OCI-LY7 (cell line): ENCODE data around the gene SLC25A33. TPM values are rescaled to one million over a fixed set of nuclear protein-coding genes. Genes with fewer than 3 reads are reported as not detected.

Experiments used
- BruUV-seq: library from RNA; stranded (reverse); fragments of 400-500 nt; replicated peaks from 2 replicates; lab custom pipeline; 2021; lab: Mats Ljungman, UMichigan
- CTCF ChIA-PET: fragments of 300-600 bp; sonication (Branson Sonifier 250); formaldehyde crosslinking; loops from one replicate; lab custom pipeline; 2022; ENCODE audit warnings: antibody characterized with exemption; ENCODE audit not compliant: unreplicated experiment; lab: Charles Lee
- POLR2A ChIA-PET: fragments of 300-600 bp; sonication (Branson Sonifier 250); formaldehyde crosslinking; loops from one replicate; lab custom pipeline; 2022; ENCODE audit warnings: antibody characterized with exemption; lab: Charles Lee
- DNase-seq: peaks from one replicate; pipeline ENCODE4 v3.0.0-alpha.2; 2015; ENCODE audit warnings: low spot score
- H2AFZ ChIP-seq: fragments of 200-600 bp; sonication (generic), shearing (Covaris generic); 2 replicates; pipeline ENCODE4 v1.6.1; 2014; ENCODE audit warnings: mild to moderate bottlenecking, antibody characterized with exemption, low read length, moderate library complexity
- H3K27ac ChIP-seq: fragments of 200-600 bp; sonication (generic); 2 replicates; pipeline ENCODE4 v1.5.1; 2014; ENCODE audit warnings: mixed run types, low read depth, mild to moderate bottlenecking, moderate library complexity, low read length, inconsistent platforms; ENCODE audit not compliant: poor library complexity, severe bottlenecking
- H3K36me3 ChIP-seq: fragments of 200-600 bp; sonication (generic); 2 replicates; pipeline ENCODE4 v1.6.1; 2014; ENCODE audit warnings: mild to moderate bottlenecking, antibody characterized with exemption, low read length, moderate library complexity, mixed read lengths; ENCODE audit not compliant: insufficient read depth
- H3K4me1 ChIP-seq: fragments of 200-600 bp; sonication (generic); 2 replicates; pipeline ENCODE4 v1.5.1; 2014; ENCODE audit warnings: mild to moderate bottlenecking, low read length; ENCODE audit not compliant: insufficient read depth, poor library complexity, severe bottlenecking
- H3K4me2 ChIP-seq: fragments of 200-600 bp; sonication (generic); 2 replicates; pipeline ENCODE4 v1.6.1; 2014; ENCODE audit warnings: mild to moderate bottlenecking, low read length
- H3K4me3 ChIP-seq: fragments of 200-600 bp; sonication (generic); 2 replicates; pipeline ENCODE4 v1.5.1; 2014; ENCODE audit warnings: mild to moderate bottlenecking, low read depth, low read length; ENCODE audit not compliant: poor library complexity, severe bottlenecking
- H3K79me2 ChIP-seq: fragments of 200-600 bp; sonication (generic); 2 replicates; pipeline ENCODE4 v1.6.1; 2016; ENCODE audit warnings: low read depth, mild to moderate bottlenecking, low read length, moderate library complexity, mixed read lengths; ENCODE audit not compliant: insufficient read depth
- H3K9me2 ChIP-seq: fragments of 200-600 bp; sonication (generic); 2 replicates; pipeline ENCODE4 v1.6.1; 2016; ENCODE audit warnings: mild to moderate bottlenecking, low read length, mixed read lengths; ENCODE audit not compliant: insufficient read depth
- H3K9me3 ChIP-seq: fragments of 200-600 bp; sonication (generic); 2 replicates; pipeline ENCODE4 v1.6.1; 2014; ENCODE audit warnings: mild to moderate bottlenecking, mixed run types, low read length, mixed read lengths
- H4K20me1 ChIP-seq: fragments of 200-600 bp; sonication (generic); 2 replicates; pipeline ENCODE4 v1.6.1; 2014; ENCODE audit warnings: mild to moderate bottlenecking, antibody characterized with exemption, low read length, moderate library complexity, mixed read lengths; ENCODE audit not compliant: insufficient read depth
- CTCF ChIP-seq: fragments of 200-600 bp; sonication (generic); conservative IDR thresholded peaks from 2 replicates; pipeline ENCODE4 v1.5.1; 2014; ENCODE audit warnings: mild to moderate bottlenecking, antibody characterized with exemption, low read length, moderate library complexity, mixed read lengths
- EZH2phosphoT487 ChIP-seq: fragments of 200-600 bp; sonication (generic); IDR thresholded peaks from 2 replicates; pipeline ENCODE4 v1.6.1; 2018; ENCODE audit warnings: low read depth, borderline replicate concordance, mild to moderate bottlenecking, mixed run types, antibody characterized with exemption, low read length, moderate library complexity, mixed read lengths
- intact Hi-C: fragments of 100-400 bp; cut with micrococcal nuclease; formaldehyde crosslinking; loops from one replicate; pipeline ENCODE4 v1.10.0; 2022; ENCODE audit not compliant: unreplicated experiment
- total RNA-seq, 2 experiments: library from RNA; depleted of rRNA in 1 of 2; stranded (reverse); fragments of >200 nt in 1 of 2; shearing (Covaris generic) in 1 of 2; gene quantifications; 2 replicates each; pipeline ENCODE4 v1.2.3, GENCODE V29; 2014 to 2022

SLC25A33 gene
- total RNA-seq, 2 experiments from 2014 or later: 15.1 to 16.5 TPM

GRCh38 chr1:9633493-9633892 lies 94.2 kb downstream of the SLC25A33 start:
- Histone ChIP-seq H3K9me2 (no peaks in the 10 kb centered on the region), H2AFZ (no peak overlapping the region), H3K9me3 (no peaks in the 10 kb centered on the region), H3K4me1 (peaks cover 18% of the 10 kb centered on the region), H3K27ac (no peak overlapping the region), H3K36me3 (no peaks in the 10 kb centered on the region), H3K79me2 (no peaks in the 10 kb centered on the region), H3K4me2 (no peak overlapping the region), H3K4me3 (no peak overlapping the region), H4K20me1 (no peaks in the 10 kb centered on the region)
- no peak for TF ChIP-seq CTCF
- no peak for TF ChIP-seq EZH2phosphoT487
- ChIA-PET POLR2A (no interaction called here), CTCF (no interaction called here)
- intact Hi-C loops: no loop called here
- DNase-seq: no peak
- BruUV-seq: no TSS peak

GRCh38 chr1:9634582-9634981 lies 95.3 kb downstream of the SLC25A33 start:
- TF ChIP-seq EZH2phosphoT487 (no peak), CTCF (no peak)
- H3K9me3 ChIP-seq: no peaks in the 10 kb centered on the region
- no TSS peak for BruUV-seq
- H3K4me1 ChIP-seq: peaks cover 12% of the 10 kb centered on the region
- intact Hi-C loops: no loop called here
- H3K4me2 ChIP-seq: no peak overlapping the region
- H3K36me3 ChIP-seq: no peaks in the 10 kb centered on the region
- no peak overlapping the region for H2AFZ ChIP-seq
- ChIA-PET CTCF (no interaction called here), POLR2A (no interaction called here)
- H4K20me1 ChIP-seq: no peaks in the 10 kb centered on the region
- no peaks in the 10 kb centered on the region for H3K9me2 ChIP-seq
- no peak for DNase-seq
- no peak overlapping the region for H3K27ac ChIP-seq
- no peak overlapping the region for H3K4me3 ChIP-seq
- no peaks in the 10 kb centered on the region for H3K79me2 ChIP-seq

Other genes with a start within 250 kb of the SLC25A33 start
- gene SPSB1, start 246.6 kb upstream of the SLC25A33 start, total RNA-seq (2014; rRNA removed; shearing (Covaris generic)): 14.0 and 17.9 TPM in 2 replicates
- 1.1 and 1.2 TPM in 2 replicates for gene SPSB1, start 246.6 kb upstream of the SLC25A33 start, total RNA-seq (2022)
- 5.3 and 7.5 TPM in 2 replicates for gene TMEM201, start 49.4 kb downstream of the SLC25A33 start, total RNA-seq (2014; rRNA removed; shearing (Covaris generic))
- 21.9 and 23.6 TPM in 2 replicates for gene TMEM201, start 49.4 kb downstream of the SLC25A33 start, total RNA-seq (2022)
- 7.5 and 13.6 TPM in 2 replicates for gene PIK3CD, start 112.3 kb downstream of the SLC25A33 start, total RNA-seq (2014; rRNA removed; shearing (Covaris generic))
- 37.1 and 44.1 TPM in 2 replicates for gene PIK3CD, start 112.3 kb downstream of the SLC25A33 start, total RNA-seq (2022)